ENCODE measurements around the gene ARHGAP10. TPM values are rescaled to one million over a fixed set of nuclear protein-coding genes. Genes with fewer than 3 reads are reported as not detected.
"Not testable (repeated sequence)": the region's sequence is repeated elsewhere in the genome, so short reads cannot be mapped to it uniquely, and the experiment has no call there.

ARHGAP10 gene
- total RNA-seq, 1 experiment from 2014 or later, result 9.0 TPM

- no peak for DNase-seq
- Histone ChIP-seq H3K79me2 (ENCODE audit: low read length) (no peaks in the 10 kb centered on the region), H3K4me1 (ENCODE audit: insufficient read depth, low read length) (no peaks in the 10 kb centered on the region), H3K9ac (ENCODE audit: low read length) (no peak overlapping the region), H3K9me2 (replicated peaks; ENCODE audit: low read length) (no peaks in the 10 kb centered on the region), H3F3A (ENCODE audit: low read length, unreplicated experiment) (no peaks in the 10 kb centered on the region), H3K27me3 (ENCODE audit: low read length) (no peaks in the 10 kb centered on the region), H3K4me2 (ENCODE audit: low read length) (no peak overlapping the region), H2AFZ (ENCODE audit: low read length) (no peak overlapping the region), H3K9me3 (ENCODE audit: low read length) (no peaks in the 10 kb centered on the region), H3K4me3 (ENCODE audit: low read length) (no peak overlapping the region), H3K27ac (ENCODE audit: low read length) (no peak overlapping the region), H4K20me1 (ENCODE audit: low read length) (no peaks in the 10 kb centered on the region), H3K36me3 (ENCODE audit: low read depth, low read length) (no peaks in the 10 kb centered on the region)
- intact Hi-C loops (cut with micrococcal nuclease), result no loop called here
- no TSS peak for BruUV-seq (replicated peaks)
- TF ChIP-seq EZH2 (IDR thresholded peaks at IDR 0.05; ENCODE audit: low read length, unreplicated experiment), result no peak
- no peak for TF ChIP-seq CTCF (conservative IDR thresholded peaks at IDR 0.05; ENCODE audit: low read depth, low read length)
- TF ChIP-seq EZH2phosphoT487 (IDR thresholded peaks at IDR 0.05; ENCODE audit: borderline replicate concordance, low read length), result no peak
- POLR2A ChIA-PET (ENCODE audit: unreplicated experiment), result no interaction called here
- no peak for ATAC-seq
- CTCF ChIA-PET, result no interaction called here
These were observed 177.3 kb downstream of the ARHGAP10 start for GRCh38 chr4:147909225-147909624.

GRCh38 chr4:147910315-147910714, 178.4 kb downstream of the ARHGAP10 start:
- no peaks in the 10 kb centered on the region for H3K9me2 ChIP-seq (replicated peaks; ENCODE audit: low read length)
- H3K27ac ChIP-seq (ENCODE audit: low read length), result no peak overlapping the region
- no TSS peak for BruUV-seq (replicated peaks)
- H3K4me2 ChIP-seq (ENCODE audit: low read length), result no peak overlapping the region
- no peaks in the 10 kb centered on the region for H3K9me3 ChIP-seq (ENCODE audit: low read length)
- no peaks in the 10 kb centered on the region for H3K36me3 ChIP-seq (ENCODE audit: low read depth, low read length)
- no peaks in the 10 kb centered on the region for H3K27me3 ChIP-seq (ENCODE audit: low read length)
- no peak overlapping the region for H3K9ac ChIP-seq (ENCODE audit: low read length)
- H3K4me1 ChIP-seq (ENCODE audit: insufficient read depth, low read length), result no peaks in the 10 kb centered on the region; the same call in 1 of the 2 replicates
- H3K79me2 ChIP-seq (ENCODE audit: low read length), result no peaks in the 10 kb centered on the region
- ChIA-PET CTCF (no interaction called here), POLR2A (ENCODE audit: unreplicated experiment) (no interaction called here)
- TF ChIP-seq EZH2 (IDR thresholded peaks at IDR 0.05; ENCODE audit: low read length, unreplicated experiment) (no peak), CTCF (conservative IDR thresholded peaks at IDR 0.05; ENCODE audit: low read depth, low read length) (no peak), EZH2phosphoT487 (IDR thresholded peaks at IDR 0.05; ENCODE audit: borderline replicate concordance, low read length) (no peak)
- H3K4me3 ChIP-seq (ENCODE audit: low read length), result no peak overlapping the region
- no peak for ATAC-seq
- no peak for DNase-seq
- H3F3A ChIP-seq (ENCODE audit: low read length, unreplicated experiment), result no peaks in the 10 kb centered on the region
- no peak overlapping the region for H2AFZ ChIP-seq (ENCODE audit: low read length)
- intact Hi-C loops (cut with micrococcal nuclease), result no loop called here
- no peaks in the 10 kb centered on the region for H4K20me1 ChIP-seq (ENCODE audit: low read length)

- DNase-seq; BruUV-seq (replicated peaks); H3K36me3 ChIP-seq (ENCODE audit: low read depth, low read length); intact Hi-C loops (cut with micrococcal nuclease); H3K4me2 ChIP-seq (ENCODE audit: low read length); H3K79me2 ChIP-seq (ENCODE audit: low read length); H2AFZ ChIP-seq (ENCODE audit: low read length); H3K27ac ChIP-seq (ENCODE audit: low read length); H4K20me1 ChIP-seq (ENCODE audit: low read length); H3K9ac ChIP-seq (ENCODE audit: low read length); H3F3A ChIP-seq (ENCODE audit: low read length, unreplicated experiment); H3K4me3 ChIP-seq (ENCODE audit: low read length); ATAC-seq; H3K9me3 ChIP-seq (ENCODE audit: low read length); H3K27me3 ChIP-seq (ENCODE audit: low read length); H3K9me2 ChIP-seq (replicated peaks; ENCODE audit: low read length): not testable (repeated sequence)
- H3K4me1 ChIP-seq (ENCODE audit: insufficient read depth, low read length), result peaks cover 13% of the 10 kb centered on the region
- ChIA-PET POLR2A (ENCODE audit: unreplicated experiment) (interaction anchor here (0.5 to 0.6 kb wide), 2 partner anchors 180 to 234 kb away, joined by 3 to 4 read pairs; partner anchors contain the start of gene ARHGAP10), CTCF (interaction anchor here (1.5 kb wide), 1 partner anchor 45 kb away, joined by 3 read pairs; no protein-coding TSS in a partner anchor)
These were observed 180.2 kb downstream of the ARHGAP10 start for GRCh38 chr4:147912106-147912505.
